Ishikawa (cell line): ENCODE data around the gene LDHAL6B.

Source experiments
- CEBPB ChIP-seq: IDR thresholded peaks from 2 replicates; pipeline ENCODE4 v1.6.1; 2012
- CREB1 ChIP-seq: IDR thresholded peaks from 2 replicates; pipeline ENCODE4 v1.6.1; 2012; ENCODE audit warnings: low read depth
- EGR1 ChIP-seq: IDR thresholded peaks from 2 replicates; pipeline ENCODE4 v1.6.1; 2012
- EP300 ChIP-seq: IDR thresholded peaks from 2 replicates; pipeline ENCODE4 v1.6.1; 2012; ENCODE audit warnings: borderline replicate concordance
- FOXM1 ChIP-seq: IDR thresholded peaks from 2 replicates; pipeline ENCODE4 v1.6.1; 2012; ENCODE audit warnings: low read depth, borderline replicate concordance
- NFIC ChIP-seq: IDR thresholded peaks from 2 replicates; pipeline ENCODE4 v1.6.1; 2012
- RAD21 ChIP-seq: IDR thresholded peaks from 2 replicates; pipeline ENCODE4 v1.6.1; 2012; ENCODE audit warnings: low read depth
- TAF1 ChIP-seq: IDR thresholded peaks from 2 replicates; pipeline ENCODE4 v1.6.1; 2012; ENCODE audit warnings: low read depth, mild to moderate bottlenecking
- TCF12 ChIP-seq: IDR thresholded peaks from 2 replicates; pipeline ENCODE4 v1.6.1; 2012; ENCODE audit warnings: low read depth
- TEAD4 ChIP-seq: IDR thresholded peaks from 2 replicates; pipeline ENCODE4 v1.6.1; 2012
- YY1 ChIP-seq: IDR thresholded peaks from 2 replicates; pipeline ENCODE4 v1.6.1; 2012; ENCODE audit warnings: low read depth
- ZBTB7A ChIP-seq: IDR thresholded peaks from 2 replicates; pipeline ENCODE4 v1.6.1; 2012; ENCODE audit warnings: low read depth
- TF ChIP-seq, protein P1 (sequence below): IDR thresholded peaks from 2 replicates; pipeline ENCODE4 v1.6.1; 2012
- TF ChIP-seq, protein P2 (sequence below): IDR thresholded peaks from 2 replicates; pipeline ENCODE4 v1.6.1; 2012; ENCODE audit warnings: low read depth, mild to moderate bottlenecking
- TF ChIP-seq, protein P3 (sequence below): IDR thresholded peaks from 2 replicates; pipeline ENCODE4 v1.6.1; 2012

The LDHAL6B gene

DNA sequence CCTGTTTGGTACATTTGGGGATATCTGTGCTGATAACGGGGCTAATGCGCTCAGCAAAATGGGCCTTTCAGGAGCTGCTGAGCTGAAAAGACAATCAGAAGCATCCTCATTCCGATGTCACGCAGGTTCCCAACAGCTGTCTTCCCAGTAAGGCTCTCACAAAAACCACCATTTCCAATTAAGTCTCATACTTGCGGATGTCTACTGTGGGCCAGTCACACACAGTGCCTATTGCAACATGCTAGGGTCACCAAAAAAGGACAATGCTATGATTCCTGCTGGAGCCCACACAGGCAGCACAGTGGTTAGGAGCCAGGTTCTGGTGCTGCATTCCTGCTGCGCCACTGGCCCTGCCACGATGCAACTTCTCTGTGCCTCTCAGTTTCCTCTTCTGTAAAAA, 16.4 kb upstream of the LDHAL6B start:
- TF ChIP-seq, protein P1, sequence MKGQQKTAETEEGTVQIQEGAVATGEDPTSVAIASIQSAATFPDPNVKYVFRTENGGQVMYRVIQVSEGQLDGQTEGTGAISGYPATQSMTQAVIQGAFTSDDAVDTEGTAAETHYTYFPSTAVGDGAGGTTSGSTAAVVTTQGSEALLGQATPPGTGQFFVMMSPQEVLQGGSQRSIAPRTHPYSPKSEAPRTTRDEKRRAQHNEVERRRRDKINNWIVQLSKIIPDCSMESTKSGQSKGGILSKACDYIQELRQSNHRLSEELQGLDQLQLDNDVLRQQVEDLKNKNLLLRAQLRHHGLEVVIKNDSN: no peak
- no peak for TF ChIP-seq EP300

GRCh38 chr15:59191855-59192237, 14.8 kb upstream of the LDHAL6B start:
- TF ChIP-seq TEAD4 (no peak), CEBPB (no peak), TAF1 (no peak), ZBTB7A (no peak), EP300 (no peak), EGR1 (no peak), FOXM1 (no peak), CREB1 (no peak), RAD21 (no peak), TCF12 (no peak), YY1 (no peak), NFIC (no peak)
- TF ChIP-seq, protein P1: no peak
- TF ChIP-seq, protein P2, sequence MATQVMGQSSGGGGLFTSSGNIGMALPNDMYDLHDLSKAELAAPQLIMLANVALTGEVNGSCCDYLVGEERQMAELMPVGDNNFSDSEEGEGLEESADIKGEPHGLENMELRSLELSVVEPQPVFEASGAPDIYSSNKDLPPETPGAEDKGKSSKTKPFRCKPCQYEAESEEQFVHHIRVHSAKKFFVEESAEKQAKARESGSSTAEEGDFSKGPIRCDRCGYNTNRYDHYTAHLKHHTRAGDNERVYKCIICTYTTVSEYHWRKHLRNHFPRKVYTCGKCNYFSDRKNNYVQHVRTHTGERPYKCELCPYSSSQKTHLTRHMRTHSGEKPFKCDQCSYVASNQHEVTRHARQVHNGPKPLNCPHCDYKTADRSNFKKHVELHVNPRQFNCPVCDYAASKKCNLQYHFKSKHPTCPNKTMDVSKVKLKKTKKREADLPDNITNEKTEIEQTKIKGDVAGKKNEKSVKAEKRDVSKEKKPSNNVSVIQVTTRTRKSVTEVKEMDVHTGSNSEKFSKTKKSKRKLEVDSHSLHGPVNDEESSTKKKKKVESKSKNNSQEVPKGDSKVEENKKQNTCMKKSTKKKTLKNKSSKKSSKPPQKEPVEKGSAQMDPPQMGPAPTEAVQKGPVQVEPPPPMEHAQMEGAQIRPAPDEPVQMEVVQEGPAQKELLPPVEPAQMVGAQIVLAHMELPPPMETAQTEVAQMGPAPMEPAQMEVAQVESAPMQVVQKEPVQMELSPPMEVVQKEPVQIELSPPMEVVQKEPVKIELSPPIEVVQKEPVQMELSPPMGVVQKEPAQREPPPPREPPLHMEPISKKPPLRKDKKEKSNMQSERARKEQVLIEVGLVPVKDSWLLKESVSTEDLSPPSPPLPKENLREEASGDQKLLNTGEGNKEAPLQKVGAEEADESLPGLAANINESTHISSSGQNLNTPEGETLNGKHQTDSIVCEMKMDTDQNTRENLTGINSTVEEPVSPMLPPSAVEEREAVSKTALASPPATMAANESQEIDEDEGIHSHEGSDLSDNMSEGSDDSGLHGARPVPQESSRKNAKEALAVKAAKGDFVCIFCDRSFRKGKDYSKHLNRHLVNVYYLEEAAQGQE: no peak
- TF ChIP-seq, protein P3, sequence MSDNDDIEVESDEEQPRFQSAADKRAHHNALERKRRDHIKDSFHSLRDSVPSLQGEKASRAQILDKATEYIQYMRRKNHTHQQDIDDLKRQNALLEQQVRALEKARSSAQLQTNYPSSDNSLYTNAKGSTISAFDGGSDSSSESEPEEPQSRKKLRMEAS: no peak

- TF ChIP-seq TEAD4 (no peak), CREB1 (no peak), NFIC (no peak), TAF1 (no peak), RAD21 (no peak)
- TF ChIP-seq, protein P3: no peak
- TF ChIP-seq, protein P2: no peak
Observed at GRCh38 chr15:59194639-59195325, 11.9 kb upstream of the LDHAL6B start.

DNA sequence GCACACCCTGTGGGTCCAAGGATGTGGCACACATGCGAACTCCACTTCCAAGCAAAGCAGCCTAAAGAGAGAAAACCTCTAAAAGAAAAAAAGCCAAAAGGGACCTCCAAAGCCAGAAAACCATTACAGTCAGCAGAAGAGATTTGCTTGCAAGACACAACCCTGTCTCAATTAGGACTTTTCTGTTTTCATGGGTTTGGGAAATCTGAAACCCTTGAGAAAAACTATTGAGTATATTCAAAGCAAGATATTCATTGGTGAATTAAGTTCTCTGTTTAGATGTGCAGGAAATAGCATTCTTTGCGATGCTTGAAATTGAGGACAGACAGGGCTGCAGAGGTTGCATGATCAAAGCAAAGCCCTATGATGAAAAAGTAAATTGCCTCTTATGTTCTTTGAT, 10.2 kb upstream of the LDHAL6B start:
- TF ChIP-seq CREB1 (no peak), RAD21 (no peak), FOXM1 (no peak), YY1 (no peak), TEAD4 (no peak), EGR1 (no peak), TAF1 (no peak), ZBTB7A (no peak), CEBPB (no peak), NFIC (no peak), EP300 (no peak)
- TF ChIP-seq, protein P3: no peak
- TF ChIP-seq, protein P1: no peak
- TF ChIP-seq, protein P2: no peak
